Kidney (tissue), 14 donors: ENCODE data around the gene ABCA6. TPM values are rescaled to one million over a fixed set of nuclear protein-coding genes. Genes with fewer than 3 reads are reported as not detected.

Experiments used
- DNase-seq, 5 donors: peaks; one replicate each; pipeline ENCODE4 v3.0.0-alpha.2; 2013 to 2020
- FAIRE-seq: peaks from 2 replicates; lab custom pipeline; 2012; peaks lifted over from hg19 to GRCh38; lab: Jason Lieb, UNC
- H3K27ac ChIP-seq, 2 donors: one replicate each; pipeline ENCODE4 v1.7.0; 2013; ENCODE audit warnings: low read depth in 2 of 2, low read length in 2 of 2, inconsistent platforms in 1 of 2
- H3K27me3 ChIP-seq: one replicate; pipeline ENCODE4 v1.7.1; 2013; ENCODE audit warnings: low read length, inconsistent platforms; ENCODE audit not compliant: control insufficient read depth, insufficient read depth
- H3K36me3 ChIP-seq, 3 donors: one replicate each; pipeline versions ENCODE4 v1.7.0 to v1.7.1; 2013; ENCODE audit warnings: low read length in 3 of 3, control low read depth in 1 of 3, inconsistent platforms in 1 of 3; ENCODE audit not compliant: insufficient read depth in 3 of 3, control insufficient read depth in 2 of 3
- H3K4me1 ChIP-seq, 3 donors: one replicate each; pipeline versions ENCODE4 v1.7.0 to v1.7.1; 2013; ENCODE audit warnings: low read length in 3 of 3, inconsistent platforms in 1 of 3, low read depth in 1 of 3; ENCODE audit not compliant: control insufficient read depth in 2 of 3, insufficient read depth in 2 of 3
- H3K4me3 ChIP-seq, 3 donors: one replicate each; pipeline versions ENCODE4 v1.7.0 to v1.8.1; 2013; ENCODE audit warnings: low read length in 3 of 3, control low read depth in 1 of 3, inconsistent platforms in 1 of 3
- H3K9ac ChIP-seq, 3 donors: one replicate each; pipeline versions ENCODE4 v1.7.0 to v1.7.1; 2013; ENCODE audit warnings: low read length in 3 of 3, control low read depth in 1 of 3, inconsistent platforms in 1 of 3
- H3K9me3 ChIP-seq, 3 donors: one replicate each; pipeline versions ENCODE4 v1.7.0 to v1.7.1; 2013; ENCODE audit warnings: low read length in 3 of 3, control low read depth in 1 of 3, inconsistent platforms in 1 of 3; ENCODE audit not compliant: control insufficient read depth in 2 of 3, insufficient read depth in 1 of 3
- intact Hi-C: fragments of 100-400 bp; cut with DNase I; formaldehyde crosslinking; loops from one replicate; pipeline ENCODE4 v1.11.1; 2022
- polyA plus RNA-seq: library from polyadenylated mRNA; stranded (reverse); fragments of 350-450 nt; fragmentation: Illumina TruSeq; extraction: RNeasy Lipid Tissue Mini Kit (QIAGEN cat#74804); gene quantifications from one replicate; pipeline ENCODE4 v1.2.3, GENCODE V29; 2014; ENCODE audit warnings: low read depth, low replicate concordance; ENCODE audit not compliant: insufficient read depth
- total RNA-seq: library from RNA; stranded (reverse); fragmentation: NEBNext Ultra II Directional; extraction: Animal tissue kit (Norgen Biotek cat#: 25700); gene quantifications from one replicate; pipeline ENCODE4 v1.2.1, GENCODE V29; 2021
- TF ChIP-seq, protein P1 (sequence below): IDR thresholded peaks from 3 replicates; pipeline ENCODE4 v1.5.1; 2012; ENCODE audit warnings: mild to moderate bottlenecking, moderate library complexity, borderline replicate concordance; ENCODE audit not compliant: insufficient read depth; ENCODE audit errors: extremely low read depth
- donor health status: control.
- donor health status: control.
- donor health status: control.
- donor health status: control.
- donor health status: control.
- donor health status: DM: yes; HTN: yes; CAD: no.
- donor health status: Normal renal cell carcinoma (clear cell type).

The ABCA6 gene
- total and polyA plus RNA-seq, 2 donors from 2014 or later: 2.9 to 7.6 TPM

GRCh38 chr17:69123626-69124025 lies 18.1 kb downstream of the ABCA6 start:
- FAIRE-seq: no peak
- no peaks in the 10 kb centered on the region for H3K4me1 ChIP-seq
- H3K9me3 ChIP-seq: no peaks in the 10 kb centered on the region
- H3K27ac ChIP-seq: no peak overlapping the region
- H3K9ac ChIP-seq: no peak overlapping the region
- no peak for DNase-seq
- intact Hi-C loops: no loop called here
- H3K36me3 ChIP-seq: no peaks in the 10 kb centered on the region
- no peaks in the 10 kb centered on the region for H3K27me3 ChIP-seq
- TF ChIP-seq, protein P1, sequence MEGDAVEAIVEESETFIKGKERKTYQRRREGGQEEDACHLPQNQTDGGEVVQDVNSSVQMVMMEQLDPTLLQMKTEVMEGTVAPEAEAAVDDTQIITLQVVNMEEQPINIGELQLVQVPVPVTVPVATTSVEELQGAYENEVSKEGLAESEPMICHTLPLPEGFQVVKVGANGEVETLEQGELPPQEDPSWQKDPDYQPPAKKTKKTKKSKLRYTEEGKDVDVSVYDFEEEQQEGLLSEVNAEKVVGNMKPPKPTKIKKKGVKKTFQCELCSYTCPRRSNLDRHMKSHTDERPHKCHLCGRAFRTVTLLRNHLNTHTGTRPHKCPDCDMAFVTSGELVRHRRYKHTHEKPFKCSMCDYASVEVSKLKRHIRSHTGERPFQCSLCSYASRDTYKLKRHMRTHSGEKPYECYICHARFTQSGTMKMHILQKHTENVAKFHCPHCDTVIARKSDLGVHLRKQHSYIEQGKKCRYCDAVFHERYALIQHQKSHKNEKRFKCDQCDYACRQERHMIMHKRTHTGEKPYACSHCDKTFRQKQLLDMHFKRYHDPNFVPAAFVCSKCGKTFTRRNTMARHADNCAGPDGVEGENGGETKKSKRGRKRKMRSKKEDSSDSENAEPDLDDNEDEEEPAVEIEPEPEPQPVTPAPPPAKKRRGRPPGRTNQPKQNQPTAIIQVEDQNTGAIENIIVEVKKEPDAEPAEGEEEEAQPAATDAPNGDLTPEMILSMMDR: no peak
- no peak overlapping the region for H3K4me3 ChIP-seq

GRCh38 chr17:69122065-69122464 lies 19.6 kb downstream of the ABCA6 start:
- Histone ChIP-seq H3K4me3 (no peak overlapping the region), H3K36me3 (no peaks in the 10 kb centered on the region), H3K27me3 (no peaks in the 10 kb centered on the region), H3K9me3 (no peaks in the 10 kb centered on the region), H3K4me1 (no peaks in the 10 kb centered on the region), H3K27ac (no peak overlapping the region), H3K9ac (no peak overlapping the region)
- no peak for FAIRE-seq
- TF ChIP-seq, protein P1: no peak
- no peak for DNase-seq
- intact Hi-C loops: no loop called here

GRCh38 chr17:69117855-69118784 lies 23.6 kb downstream of the ABCA6 start:
- H3K36me3 ChIP-seq: no peaks in the 10 kb centered on the region
- intact Hi-C loops: no loop called here
- H3K27me3 ChIP-seq: no peaks in the 10 kb centered on the region
- no peaks in the 10 kb centered on the region for H3K9me3 ChIP-seq
- TF ChIP-seq, protein P1: no peak
- H3K4me1 ChIP-seq: no peaks in the 10 kb centered on the region
- DNase-seq (no peak), FAIRE-seq (no peak)
- H3K27ac ChIP-seq: no peak overlapping the region
- no peak overlapping the region for H3K9ac ChIP-seq
- H3K4me3 ChIP-seq: no peak overlapping the region
